HG02571 (cell line): ENCODE measurements around the gene R3HDM4.
"Not testable (repeated sequence)": the region's sequence is repeated elsewhere in the genome, so short reads cannot be mapped to it uniquely, and the experiment has no call there.

ENCODE experiments used
- ATAC-seq: cut with Tn5 transposase; IDR thresholded peaks from one replicate; pipeline ENCODE4 v1.9.1; 2021; ENCODE audit warnings: mild to moderate bottlenecking, moderate library complexity; ENCODE audit not compliant: unreplicated experiment

Gene R3HDM4

GRCh38 chr19:913080-913748 lies at the start of gene R3HDM4:
R3HDM4 (minus strand) TSS chr19:913219; CDS start chr19:913157, 62 bp downstream.
- ATAC-seq, result no peak

- no peak for ATAC-seq
Measured at GRCh38 chr19:961866-962620, 49.0 kb upstream of the R3HDM4 start.

- ATAC-seq, result no peak
Measured at GRCh38 chr19:960601-960938, 47.6 kb upstream of the R3HDM4 start.

- no peak for ATAC-seq
Measured at GRCh38 chr19:960020-960419, 47.0 kb upstream of the R3HDM4 start.

GRCh38 chr19:958967-959855 lies 46.2 kb upstream of the R3HDM4 start:
- ATAC-seq, result no peak

GRCh38 chr19:957578-957977 lies 44.6 kb upstream of the R3HDM4 start:
- ATAC-seq, result not testable (repeated sequence)

GRCh38 chr19:956766-957440 lies 43.9 kb upstream of the R3HDM4 start:
- ATAC-seq, result no peak

- no peak for ATAC-seq
Measured at GRCh38 chr19:955803-956765, 43.1 kb upstream of the R3HDM4 start.

- ATAC-seq, result no peak
Measured at GRCh38 chr19:954672-955494, 41.9 kb upstream of the R3HDM4 start.

- no peak for ATAC-seq
Measured at GRCh38 chr19:954272-954671, 41.3 kb upstream of the R3HDM4 start.

- no peak for ATAC-seq
Measured at GRCh38 chr19:953445-954271, 40.6 kb upstream of the R3HDM4 start.

- no peak for ATAC-seq
Measured at GRCh38 chr19:952680-953444, 39.8 kb upstream of the R3HDM4 start.

- no peak for ATAC-seq
Measured at GRCh38 chr19:952049-952679, 39.1 kb upstream of the R3HDM4 start.

- ATAC-seq, result no peak
Measured at GRCh38 chr19:950352-951066, 37.5 kb upstream of the R3HDM4 start.

- no peak for ATAC-seq
Measured at GRCh38 chr19:948842-949496, 36.0 kb upstream of the R3HDM4 start.
